HG03280 (cell line): ENCODE data around the gene EMC8.
"Not testable (repeated sequence)": the region's sequence is repeated elsewhere in the genome, so short reads cannot be mapped to it uniquely, and the experiment has no call there.

ENCODE experiments used
- ATAC-seq: cut with Tn5 transposase; IDR thresholded peaks from one replicate; pipeline ENCODE4 v1.9.1; 2021; ENCODE audit warnings: mild to moderate bottlenecking, moderate library complexity; ENCODE audit not compliant: unreplicated experiment

Gene EMC8

DNA sequence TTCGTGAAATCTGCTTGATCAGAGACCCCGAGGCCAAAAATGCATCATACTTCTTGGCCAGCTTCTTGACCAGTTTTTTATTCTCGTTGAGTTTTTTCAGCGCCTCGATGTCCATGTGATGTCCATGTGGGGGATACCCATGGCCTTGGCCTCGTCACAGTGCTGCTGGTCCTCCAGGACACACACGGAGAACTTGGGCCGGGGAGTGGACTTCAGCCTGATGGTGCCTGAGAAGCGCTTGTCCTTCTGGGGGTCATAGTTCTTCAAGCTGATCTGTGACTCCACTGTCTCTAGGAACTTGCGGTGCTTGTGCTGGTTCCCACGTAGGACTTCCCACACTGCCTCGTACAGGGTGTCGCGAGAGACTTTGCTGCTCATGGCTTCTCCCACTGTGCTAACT is 16.8 kb upstream of the EMC8 start:
- ATAC-seq = no peak

DNA sequence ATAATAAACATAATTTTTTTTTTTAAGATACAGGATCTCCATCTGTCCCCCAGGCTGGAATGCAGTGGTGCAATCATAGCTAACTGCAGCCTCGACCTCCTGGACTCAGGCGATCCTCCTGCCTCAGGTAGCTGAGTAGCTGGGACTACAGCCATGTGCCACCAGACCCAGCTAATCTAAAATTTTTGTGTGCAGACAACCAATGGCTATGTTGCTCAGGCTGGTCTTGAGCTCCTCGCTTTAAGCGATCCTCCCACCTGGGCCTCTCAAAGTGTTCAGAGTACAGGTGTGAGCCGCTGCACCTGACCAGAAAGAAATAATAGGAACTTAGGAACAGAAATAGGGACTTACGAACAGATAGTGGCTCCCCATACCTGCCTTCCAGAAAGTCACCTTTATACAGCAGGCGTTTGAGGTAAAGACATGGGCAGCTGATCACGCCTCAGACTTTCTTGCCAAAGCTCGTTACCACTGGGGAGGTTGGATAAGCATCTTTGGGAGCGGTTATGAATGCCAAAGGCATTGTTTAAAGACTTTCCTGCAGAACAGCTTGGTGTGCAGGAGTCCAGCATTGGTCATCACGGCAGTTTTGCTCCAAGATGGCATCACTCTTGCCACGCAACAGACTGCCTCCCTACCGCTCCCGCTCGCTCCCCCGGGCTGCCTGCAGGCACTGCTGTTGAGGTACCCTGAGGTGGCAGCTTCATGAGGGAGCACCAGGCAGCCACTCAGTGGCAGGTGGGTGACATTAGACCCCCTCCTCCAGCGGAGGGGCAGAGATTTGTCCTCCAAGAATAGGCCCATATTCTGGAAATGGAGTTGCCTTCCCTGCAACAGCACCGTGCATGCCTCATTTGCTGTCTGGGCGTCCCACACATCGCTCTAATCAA is 13.7 kb upstream of the EMC8 start:
- ATAC-seq = no peak

DNA sequence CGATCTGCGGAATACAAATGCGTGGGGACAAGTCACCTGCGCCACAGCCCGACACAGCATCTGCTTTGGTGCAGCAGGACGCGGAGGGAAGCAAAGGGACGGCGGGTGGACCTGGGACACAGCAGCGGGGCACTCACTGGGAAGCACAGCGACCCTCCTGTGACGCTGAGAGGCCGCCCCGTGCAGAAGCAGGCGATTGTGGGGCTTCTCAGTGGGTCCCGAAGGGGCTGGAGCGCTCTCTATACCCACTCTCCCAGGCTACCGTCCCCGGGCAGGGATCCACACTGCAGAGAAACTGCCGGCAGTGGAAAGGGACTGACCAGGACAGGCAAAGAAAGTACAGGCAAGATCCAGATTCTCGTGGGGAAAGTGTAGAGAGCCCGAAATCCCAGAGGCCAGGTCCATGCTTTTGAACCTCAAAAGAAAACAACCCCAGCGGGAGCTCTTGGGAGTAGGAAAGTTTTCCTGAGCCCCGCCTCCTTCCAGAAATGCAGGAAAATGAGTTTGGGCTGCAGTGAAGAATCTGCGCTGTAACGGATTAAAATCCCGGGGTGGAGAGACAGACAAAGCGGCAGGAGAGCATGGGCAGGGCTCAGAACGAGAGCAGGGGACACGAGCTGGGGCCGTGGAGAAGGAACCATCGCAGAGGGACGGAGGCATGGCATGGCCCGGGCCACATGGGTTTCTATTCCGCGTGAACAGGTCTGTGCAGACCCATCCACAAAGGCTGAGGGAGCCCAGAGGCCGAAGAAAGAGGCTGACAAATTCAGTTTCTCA is 12.9 kb upstream of the EMC8 start:
- ATAC-seq = no peak

DNA sequence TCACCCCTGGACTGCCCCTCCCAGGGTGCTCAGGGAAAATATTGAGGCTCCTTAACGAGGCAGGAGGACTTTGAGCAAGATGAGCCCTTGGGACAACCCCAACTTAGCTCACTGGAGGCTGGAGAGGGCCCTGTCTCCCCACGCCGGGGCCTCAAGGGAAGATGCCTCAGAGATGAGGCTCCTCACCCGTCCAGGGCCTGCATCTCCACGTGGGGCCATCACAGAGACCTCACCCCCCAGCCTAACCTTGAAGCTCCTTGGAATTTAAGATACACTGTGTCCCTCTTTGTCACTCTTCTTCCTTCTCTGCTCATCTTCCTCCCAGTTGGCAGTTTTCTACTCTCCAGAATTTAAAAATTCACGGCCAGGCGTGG is 11.4 kb upstream of the EMC8 start:
- no peak for ATAC-seq

DNA sequence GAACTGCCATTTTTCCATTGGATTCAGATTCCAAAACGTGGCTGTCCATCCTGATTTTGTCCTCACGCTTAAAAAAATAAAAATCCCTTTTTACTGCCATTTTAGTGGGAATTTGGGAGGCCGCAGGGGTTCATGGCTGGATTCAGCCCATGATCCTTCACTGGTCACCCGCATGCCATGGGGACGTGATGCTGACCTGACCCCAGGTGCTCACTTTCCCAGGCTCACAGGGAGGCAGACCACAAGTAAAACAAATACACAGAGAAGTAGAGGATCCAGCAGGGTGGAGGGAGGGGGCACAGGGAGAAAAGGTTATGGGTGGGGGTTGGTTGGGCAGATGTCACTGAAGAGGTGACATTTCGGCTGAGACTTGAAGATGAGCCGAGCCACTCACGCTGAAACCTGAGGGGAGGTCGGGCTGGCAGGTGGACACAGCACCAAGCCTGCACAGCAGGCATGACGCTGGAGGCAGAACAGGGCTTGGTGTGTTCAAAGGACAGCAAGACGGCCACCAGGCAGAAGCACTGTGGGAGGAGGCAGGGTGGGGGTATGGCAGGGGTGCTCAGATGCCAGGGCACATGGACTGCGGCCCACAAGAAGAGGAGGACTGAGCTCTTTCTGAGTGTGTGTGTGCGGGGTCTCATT is 10.9 kb upstream of the EMC8 start:
- ATAC-seq = no peak

DNA sequence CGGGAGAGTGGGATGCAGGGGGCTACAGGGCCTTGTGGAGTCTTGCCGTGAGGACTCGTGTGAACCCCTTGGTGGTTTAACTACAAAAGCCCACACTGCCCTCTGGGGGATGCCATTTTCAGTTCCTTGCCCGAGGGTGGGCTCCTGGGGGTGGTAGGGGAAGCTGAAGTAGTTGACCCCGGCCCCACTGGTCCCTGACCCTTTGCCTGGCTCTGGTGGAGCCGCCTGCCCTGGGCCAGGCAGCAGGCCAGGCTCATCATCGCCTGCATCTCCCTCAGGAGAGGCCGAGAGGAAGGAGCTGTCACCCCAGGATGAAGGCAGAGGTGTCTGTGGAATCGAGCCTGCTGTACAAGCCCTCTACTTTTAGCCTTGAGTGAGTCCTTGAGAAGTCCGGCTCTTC is 10.3 kb upstream of the EMC8 start:
- ATAC-seq = no peak

DNA sequence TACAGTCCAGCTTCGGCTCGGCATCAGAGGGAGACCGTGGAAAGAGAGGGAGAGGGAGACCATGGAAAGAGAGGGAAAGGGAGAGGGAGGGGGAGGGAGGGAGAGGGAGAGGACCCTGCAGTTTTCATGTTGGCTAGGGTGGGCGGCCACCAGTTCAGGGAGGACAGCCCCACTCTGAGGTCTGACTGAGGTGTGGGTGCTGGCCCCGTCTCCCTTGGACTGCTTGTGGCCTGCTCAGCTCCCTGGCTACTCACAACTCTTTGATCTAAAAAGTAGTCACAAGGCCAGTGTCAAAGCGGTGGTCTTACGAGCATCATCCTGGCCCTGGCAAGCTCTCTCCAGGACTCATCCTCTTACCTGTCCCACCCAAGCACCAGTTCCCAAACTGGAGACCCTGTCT is 9.6 kb upstream of the EMC8 start:
- no peak for ATAC-seq

DNA sequence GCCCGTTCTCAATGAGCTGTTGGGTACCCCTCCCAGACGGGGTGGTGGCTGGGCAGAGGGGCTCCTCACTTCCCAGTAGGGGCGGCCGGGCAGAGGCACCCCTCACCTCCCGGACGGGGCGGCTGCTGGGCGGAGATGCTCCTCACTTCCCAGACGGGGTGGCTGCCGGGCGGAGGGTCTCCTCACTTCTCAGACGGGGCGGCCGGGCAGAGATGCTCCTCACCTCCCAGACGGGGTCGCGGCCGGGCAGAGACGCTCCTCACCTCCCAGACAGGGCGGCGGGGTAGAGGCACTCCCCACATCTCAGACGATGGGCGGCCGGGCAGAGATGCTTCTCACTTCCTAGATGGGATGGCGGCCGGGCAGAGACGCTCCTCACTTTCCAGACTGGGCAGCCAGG is 8.8 kb upstream of the EMC8 start:
- not testable (repeated sequence) for ATAC-seq

DNA sequence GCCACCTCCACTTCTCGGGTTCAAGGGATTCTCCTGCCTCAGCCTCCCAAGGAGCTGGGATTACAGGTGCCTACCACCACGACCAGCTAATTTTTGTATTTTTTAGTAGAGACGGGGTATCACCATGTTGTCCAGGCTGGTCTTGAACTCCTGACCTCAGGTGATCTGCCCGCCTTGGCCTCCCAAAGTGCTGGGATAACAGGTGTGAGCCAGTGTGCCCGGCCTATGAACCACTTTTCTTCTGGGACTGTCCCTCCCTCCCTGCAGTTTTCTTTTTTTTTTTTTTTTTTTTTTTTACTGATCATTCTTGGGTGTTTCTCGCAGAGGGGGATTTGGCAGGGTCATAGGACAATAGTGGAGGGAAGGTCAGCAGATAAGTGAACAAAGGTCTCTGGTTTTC is 8.0 kb upstream of the EMC8 start:
- ATAC-seq = not testable (repeated sequence)

DNA sequence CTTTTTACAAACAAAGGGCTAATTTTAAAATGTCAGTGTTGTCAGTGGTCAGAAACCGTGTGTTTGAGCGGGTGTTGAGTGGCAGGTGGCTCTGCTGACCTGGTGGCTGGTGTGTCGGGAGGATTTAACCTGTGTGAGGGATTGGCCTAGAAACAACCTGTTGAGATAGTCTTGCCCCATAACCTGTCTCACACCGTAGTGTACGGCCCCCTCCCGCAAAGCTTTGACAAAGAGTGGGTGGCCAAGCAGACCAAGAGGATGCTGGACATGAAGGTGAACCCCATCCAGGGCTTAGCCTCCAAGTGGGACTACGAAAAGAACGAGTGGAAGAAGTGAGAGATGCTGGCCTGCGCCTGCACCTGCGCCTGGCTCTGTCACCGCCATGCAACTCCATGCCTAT is 7.2 kb upstream of the EMC8 start:
- ATAC-seq = no peak

DNA sequence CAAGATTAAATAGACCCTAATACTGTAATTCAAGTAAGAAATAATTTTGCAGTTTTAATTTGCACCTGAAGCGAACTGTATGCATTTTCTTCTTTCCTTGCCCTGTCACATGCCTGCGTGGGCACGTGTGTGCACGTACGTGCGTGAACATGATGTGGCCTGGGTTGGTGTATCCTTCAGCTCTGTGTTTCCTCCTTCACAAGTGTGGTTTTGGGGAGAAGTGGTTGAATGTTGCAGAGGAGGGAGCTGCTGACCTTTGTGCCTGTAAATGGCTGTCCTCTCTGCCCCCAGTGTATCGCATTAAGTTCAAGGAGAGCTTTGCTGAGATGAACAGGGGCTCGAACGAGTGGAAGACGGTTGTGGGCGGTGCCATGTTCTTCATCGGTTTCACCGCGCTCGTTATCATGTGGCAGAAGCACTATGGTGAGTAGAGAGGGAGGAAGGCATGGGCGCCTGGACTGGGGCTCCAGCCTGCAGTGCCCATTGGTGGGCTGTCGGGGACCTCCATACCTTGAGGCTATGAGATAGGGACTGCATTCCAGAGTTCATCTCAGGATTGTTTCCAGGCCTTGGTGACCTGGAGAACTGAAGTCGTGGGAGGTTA is 6.2 kb upstream of the EMC8 start:
- no peak for ATAC-seq

DNA sequence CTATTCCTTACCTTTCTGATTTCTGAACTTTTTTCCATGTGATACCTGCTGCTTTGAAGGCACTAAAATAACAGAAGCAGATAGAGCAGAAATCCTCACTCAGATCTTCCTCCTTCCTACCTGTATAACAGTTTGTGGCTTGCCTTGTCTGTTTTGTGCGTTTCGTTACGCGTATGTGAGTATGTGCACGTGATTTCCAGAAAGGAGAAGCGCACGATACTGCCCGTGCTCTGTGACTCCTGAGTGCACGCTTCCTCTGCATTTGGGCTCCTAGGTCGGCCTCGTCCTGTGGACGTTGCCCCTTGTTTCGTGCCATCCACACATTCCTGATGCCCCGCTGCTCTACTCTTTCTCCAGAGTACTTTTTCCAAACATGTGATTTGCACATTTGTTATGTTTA is 4.2 kb upstream of the EMC8 start:
- no peak for ATAC-seq

DNA sequence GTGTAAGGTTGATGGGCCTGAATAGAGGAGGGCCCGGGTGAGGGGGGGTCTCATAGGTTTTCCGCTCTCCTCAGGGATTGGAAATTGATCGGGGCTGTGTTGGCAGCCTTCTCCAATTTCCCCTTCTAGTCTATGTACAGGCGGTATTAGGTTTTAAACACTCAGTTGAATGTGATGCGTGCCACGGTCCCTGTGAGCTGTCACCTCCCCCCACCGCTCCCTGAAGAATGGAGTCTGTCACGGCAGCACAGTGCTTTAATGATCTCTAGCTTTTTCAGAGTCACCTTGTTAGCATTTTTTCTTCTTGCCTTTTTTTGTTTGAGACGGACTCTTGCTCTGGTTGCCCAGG is 951 bp upstream of the EMC8 start:
- ATAC-seq = no peak

DNA sequence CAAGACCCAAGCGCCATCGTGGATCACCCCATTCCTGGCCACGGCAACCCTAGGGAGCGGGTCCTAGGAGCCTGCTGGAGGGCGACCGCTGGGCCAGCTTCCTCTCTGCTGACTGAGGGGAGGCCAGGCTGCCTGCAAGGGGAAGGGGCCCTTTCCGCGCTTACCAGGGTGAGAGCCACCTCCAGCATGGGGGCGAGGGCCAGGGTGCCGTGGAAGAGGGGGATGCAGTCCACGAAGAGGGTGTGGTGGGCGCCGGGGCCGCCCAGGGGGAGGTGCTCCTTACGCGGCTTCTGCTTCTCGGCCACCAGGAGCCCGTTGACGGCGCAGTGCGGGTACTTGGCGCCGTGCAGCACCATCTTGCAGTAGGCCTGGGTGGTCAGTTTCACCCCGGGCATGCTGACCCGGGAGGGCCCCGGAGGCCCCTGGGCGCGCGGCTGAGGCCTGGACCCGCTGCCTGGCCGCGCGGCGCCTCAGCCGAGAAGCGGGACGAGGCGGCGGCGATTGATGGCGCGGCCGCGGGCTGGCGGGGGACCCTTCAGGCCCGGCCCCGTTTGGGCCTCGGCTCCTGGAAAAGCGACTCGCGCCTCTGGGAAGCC is 345 bp downstream of the EMC8 start:
- peak; percentile 32 for ATAC-seq

DNA sequence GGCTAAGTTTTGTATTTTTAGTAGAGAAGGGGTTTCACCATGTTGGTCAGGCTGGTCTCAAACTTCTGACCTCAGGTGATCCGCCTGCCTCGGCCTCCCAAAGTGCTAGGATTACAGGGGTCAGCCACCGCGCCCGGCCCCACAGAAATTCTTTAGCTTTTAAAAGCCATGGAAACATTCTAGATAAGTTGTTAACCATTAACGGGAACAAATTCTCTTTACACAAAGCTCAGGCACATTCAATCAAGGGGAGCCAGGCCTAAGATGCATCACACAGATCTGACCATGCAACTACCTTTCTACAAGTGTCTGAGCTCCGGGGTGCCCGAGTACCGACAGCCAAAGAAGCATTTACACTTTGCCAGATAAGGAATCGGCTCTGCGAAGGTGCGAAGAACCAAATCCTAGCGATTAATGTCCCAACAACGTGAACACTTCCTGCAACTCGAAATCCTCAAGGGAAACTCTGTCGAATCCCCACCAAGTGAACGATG is 1.0 kb downstream of the EMC8 start:
- ATAC-seq = no peak

DNA sequence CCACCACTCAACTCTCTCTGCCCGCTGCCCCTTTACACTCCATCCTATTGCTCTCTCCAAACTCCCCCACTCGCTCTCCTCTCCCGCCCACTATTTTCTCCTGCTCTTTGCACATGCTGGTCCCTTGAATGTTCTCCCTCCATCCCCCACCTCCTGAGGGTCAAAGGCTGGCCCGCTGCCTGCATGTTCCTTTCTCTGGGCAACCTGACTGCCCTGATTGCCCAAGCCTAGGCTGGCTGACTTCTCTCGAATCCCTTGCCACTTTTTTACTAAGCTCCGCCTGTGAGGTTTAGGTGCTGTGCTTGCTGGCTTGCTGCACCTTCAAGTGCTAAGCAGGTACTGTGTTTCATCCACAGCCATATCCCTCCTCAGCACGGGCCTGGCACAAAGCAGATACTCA is 2.7 kb downstream of the EMC8 start:
- no peak for ATAC-seq

DNA sequence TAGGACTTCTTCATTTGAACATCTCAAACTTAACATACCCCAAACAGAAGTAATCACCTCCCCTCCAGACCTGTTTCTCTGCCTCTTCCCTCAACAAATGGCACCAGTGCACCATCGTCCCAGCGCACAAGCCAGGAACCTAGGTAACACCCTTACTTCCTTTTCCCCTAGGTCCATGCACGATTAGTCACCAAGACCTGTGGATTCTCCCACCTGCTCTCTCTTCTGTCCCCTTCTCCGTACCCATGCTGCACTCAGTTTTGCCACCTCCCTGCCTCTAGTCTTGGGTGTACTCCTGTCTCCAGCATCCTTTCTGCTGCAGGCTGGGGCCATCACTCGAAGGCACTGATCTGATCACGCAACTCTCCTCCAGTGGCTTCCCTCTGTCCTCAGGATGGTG is 3.2 kb downstream of the EMC8 start:
- ATAC-seq = no peak

DNA sequence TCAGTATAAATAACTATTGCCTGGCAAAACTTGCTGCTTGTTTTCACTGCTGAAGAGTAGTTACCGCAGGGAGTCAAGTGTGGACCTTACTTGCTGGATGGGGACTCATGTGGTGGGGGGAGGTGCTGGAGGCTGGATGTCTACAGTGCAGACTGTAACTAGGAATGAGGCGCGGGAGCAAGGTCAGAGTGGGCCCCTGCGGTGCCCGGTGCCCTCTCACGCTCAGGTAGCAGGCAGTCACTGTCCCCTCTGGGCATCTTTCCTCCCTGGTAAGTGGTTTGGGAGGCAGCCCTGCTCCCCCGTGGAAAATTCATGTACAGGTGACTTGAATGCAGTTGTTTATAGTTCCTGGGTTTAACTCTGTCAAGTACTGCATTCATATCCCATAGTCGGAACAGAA is 4.6 kb downstream of the EMC8 start:
- no peak for ATAC-seq

DNA sequence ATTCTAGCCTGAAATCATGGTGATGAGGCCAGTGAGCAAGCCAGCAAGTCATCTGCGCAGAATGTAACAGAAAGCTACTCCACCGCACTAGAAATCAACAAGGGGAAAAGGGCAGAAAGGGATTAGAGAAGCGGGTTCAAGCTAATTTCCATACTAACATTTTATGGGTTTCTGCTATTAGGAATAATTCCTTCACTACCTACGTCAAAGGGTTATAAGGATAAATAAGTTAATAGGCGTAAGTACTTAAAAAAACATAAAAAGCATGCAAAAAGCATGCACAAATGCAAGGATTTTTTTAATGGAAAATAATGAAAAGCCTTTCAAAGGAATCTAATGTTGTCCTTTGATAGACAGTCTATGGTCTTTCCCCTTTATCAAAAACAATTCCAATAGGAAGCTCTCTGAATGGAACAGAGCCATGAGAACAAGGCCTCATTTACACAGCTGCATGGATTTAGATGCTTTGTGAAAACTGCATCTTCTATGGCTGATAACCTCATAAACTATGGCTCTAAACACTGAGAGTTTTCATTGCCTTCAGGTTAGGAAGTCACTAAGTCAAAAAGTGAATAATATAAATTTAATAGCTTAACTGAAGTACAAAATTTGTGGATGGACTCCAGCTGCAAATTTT is 5.6 kb downstream of the EMC8 start:
- ATAC-seq = no peak

DNA sequence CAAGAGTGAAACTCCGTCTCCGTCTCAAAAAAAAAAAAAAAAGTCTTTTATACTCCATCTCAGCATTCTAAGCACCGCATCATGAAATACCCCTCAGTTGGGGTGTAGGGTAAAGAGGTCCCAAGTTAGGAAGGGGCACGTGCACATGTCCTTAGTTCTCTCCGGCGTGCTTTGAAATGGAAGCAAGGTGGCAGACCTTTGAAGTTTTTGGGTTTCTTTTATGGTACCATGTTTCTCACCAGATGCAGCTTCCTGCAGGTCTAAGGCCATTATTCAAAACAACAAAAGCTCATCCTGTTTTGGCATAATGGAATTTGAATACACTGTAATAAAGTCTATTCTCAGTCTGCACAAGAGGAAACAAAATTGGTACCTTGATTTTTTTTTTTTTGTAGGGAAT is 9.6 kb downstream of the EMC8 start:
- ATAC-seq = no peak

DNA sequence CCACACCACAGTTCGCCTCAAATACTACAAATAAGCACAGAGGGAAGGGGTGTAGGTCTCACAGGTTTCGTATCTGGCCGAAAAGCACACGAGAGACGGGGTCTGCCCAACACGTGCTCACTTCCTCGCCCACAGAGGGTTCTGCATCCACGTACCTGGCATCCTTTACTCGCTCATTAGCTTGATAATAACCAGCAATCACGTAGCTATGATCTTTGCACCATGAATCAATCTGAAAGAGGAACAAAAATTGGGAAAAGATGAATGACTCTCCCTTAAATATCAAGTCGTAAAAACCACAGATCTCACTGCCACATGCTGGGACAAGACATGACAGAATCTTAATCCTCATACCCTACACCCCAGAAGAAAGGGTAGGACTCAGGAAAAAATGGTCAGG is 10.5 kb downstream of the EMC8 start:
- no peak for ATAC-seq
